Gastrocnemius medialis (tissue), 4 donors: ENCODE data around the gene CALY. TPM values are rescaled to one million over a fixed set of nuclear protein-coding genes. Genes with fewer than 3 reads are reported as not detected.

Experiments used
- ATAC-seq, 2 donors: fragments of 150-250 bp; one replicate each; pipeline ENCODE4 v1.9.1; 2016
- DNase-seq, 2 donors: peaks; one replicate each; pipeline ENCODE4 v3.0.0-alpha.2; 2019
- H3K27ac ChIP-seq, 4 donors: fragments of 200-600 bp; sonication (generic); 1 replicate in 1 of 4; 2 replicates in 3 of 4; pipeline ENCODE4 v1.5.1; 2016 to 2018; ENCODE audit warnings: mild to moderate bottlenecking in 2 of 4, moderate library complexity in 1 of 4
- H3K27me3 ChIP-seq, 3 donors: fragments of 200-600 bp; sonication (generic) in 2 of 3; 1 replicate in 1 of 3; 2 replicates in 2 of 3; pipeline versions ENCODE4 v1.5.1 to v1.6.0; 2016 to 2019; ENCODE audit warnings: mild to moderate bottlenecking in 1 of 3, moderate library complexity in 1 of 3
- H3K36me3 ChIP-seq, 2 donors: fragments of 200-600 bp; sonication (generic) in 1 of 2; one replicate each; pipeline ENCODE4 v1.5.1; 2017 to 2018
- H3K4me1 ChIP-seq, 2 donors: fragments of 200-600 bp; sonication (generic) in 1 of 2; one replicate each; pipeline ENCODE4 v1.5.1; 2016 to 2017; ENCODE audit warnings: mild to moderate bottlenecking in 2 of 2
- H3K4me3 ChIP-seq, 4 donors: fragments of 200-600 bp; sonication (generic) in 3 of 4; 1 replicate in 1 of 4; 2 replicates in 3 of 4; pipeline ENCODE4 v1.5.1; 2016 to 2019; ENCODE audit warnings: mild to moderate bottlenecking in 2 of 4
- H3K9me3 ChIP-seq, 3 donors: fragments of 200-600 bp; sonication (generic) in 2 of 3; 1 replicate in 1 of 3; 2 replicates in 2 of 3; pipeline ENCODE4 v1.5.1; 2016 to 2019
- CTCF ChIP-seq, 5 experiments: fragments of 450-650 bp in 3 of 5; fragments of 200-600 bp in 2 of 5; sonication (generic) in 2 of 5; IDR thresholded peaks in 4 of 5; conservative IDR thresholded peaks in 1 of 5; 1 replicate in 4 of 5; 2 replicates in 1 of 5; pipeline ENCODE4 v1.5.1; 2016 to 2019; ENCODE audit warnings: antibody characterized with exemption in 5 of 5, mild to moderate bottlenecking in 3 of 5, moderate library complexity in 3 of 5
- POLR2A ChIP-seq, 2 donors: fragments of 450-650 bp; IDR thresholded peaks; one replicate each; pipeline ENCODE4 v1.6.1; 2017; ENCODE audit warnings: antibody characterized with exemption in 2 of 2, mild to moderate bottlenecking in 2 of 2, moderate library complexity in 2 of 2
- in situ Hi-C, 4 donors: fragments of 200-750 bp; cut with MboI; loops; one replicate each; pipeline versions ENCODE4 v1.15.0 to v1.8.0; 2017; ENCODE audit warnings: low sequenced_read_pairs in 4 of 4
- intact Hi-C: fragments of 100-400 bp; cut with DNase I; formaldehyde crosslinking; loops from one replicate; pipeline ENCODE4 v1.15.1; 2023; ENCODE audit warnings: low total_unique reads
- total RNA-seq, 4 donors: library from RNA; depleted of rRNA; stranded (reverse); fragments of >200 nt; gene quantifications; one replicate each; pipeline versions ENCODE4 v1.1.0 to v1.2.3, GENCODE V29; 2016

The CALY gene
- total RNA-seq, 4 donors from 2014 or later: not detected

GRCh38 chr10:133282846-133283390 lies 53.8 kb downstream of the CALY start:
- Histone ChIP-seq H3K36me3 (peaks cover 0 to 86% of the 10 kb centered on the region in 2 donors), H3K27ac (no peak overlapping the region), H3K4me1 (no peaks in the 10 kb centered on the region), H3K27me3 (no peaks in the 10 kb centered on the region), H3K4me3 (no peak overlapping the region), H3K9me3 (no peaks in the 10 kb centered on the region)
- in situ Hi-C loops: no loop called here
- no peak for TF ChIP-seq POLR2A (IDR thresholded peaks at IDR 0.05)
- no peak for TF ChIP-seq CTCF (IDR thresholded peaks at IDR 0.05 in 4 of 5, conservative IDR thresholded peaks at IDR 0.05 in 1 of 5)
- ATAC-seq (no peak), DNase-seq (no peak)
- intact Hi-C loops: no loop called here

GRCh38 chr10:133281628-133282372 lies 54.9 kb downstream of the CALY start:
- DNase-seq (no peak), ATAC-seq (no peak)
- Histone ChIP-seq H3K9me3 (no peaks in the 10 kb centered on the region), H3K27ac (no peak overlapping the region), H3K36me3 (peaks cover 0 to 76% of the 10 kb centered on the region in 2 donors), H3K4me1 (no peaks in the 10 kb centered on the region), H3K4me3 (no peak overlapping the region), H3K27me3 (peaks cover 0 to 8% (median 2%) of the 10 kb centered on the region in 3 donors)
- TF ChIP-seq CTCF (IDR thresholded peaks at IDR 0.05 in 4 of 5, conservative IDR thresholded peaks at IDR 0.05 in 1 of 5): no peak
- no peak for TF ChIP-seq POLR2A (IDR thresholded peaks at IDR 0.05)
- in situ Hi-C loops: no loop called here
- intact Hi-C loops: no loop called here

- no peaks in the 10 kb centered on the region for H3K9me3 ChIP-seq
- no peak overlapping the region for H3K4me3 ChIP-seq
- TF ChIP-seq POLR2A (IDR thresholded peaks at IDR 0.05): no peak
- no peak for TF ChIP-seq CTCF (IDR thresholded peaks at IDR 0.05 in 4 of 5, conservative IDR thresholded peaks at IDR 0.05 in 1 of 5)
- no peaks in the 10 kb centered on the region for H3K4me1 ChIP-seq
- H3K27me3 ChIP-seq: peaks cover 5 to 15% (median 9%) of the 10 kb centered on the region in 3 donors
- in situ Hi-C loops: no loop called here
- H3K36me3 ChIP-seq: peaks cover 0 to 69% of the 10 kb centered on the region in 2 donors
- DNase-seq (no peak), ATAC-seq (no peak)
- intact Hi-C loops: no loop called here
- no peak overlapping the region for H3K27ac ChIP-seq
These were observed 55.6 kb downstream of the CALY start for GRCh38 chr10:133281084-133281483.

GRCh38 chr10:133280391-133281059 lies 56.2 kb downstream of the CALY start:
- no peak for DNase-seq
- Histone ChIP-seq H3K36me3 (peaks cover 0 to 63% of the 10 kb centered on the region in 2 donors), H3K27me3 (peaks cover 11 to 20% (median 13%) of the 10 kb centered on the region in 3 donors), H3K27ac (no peak overlapping the region), H3K4me1 (no peaks in the 10 kb centered on the region), H3K9me3 (no peaks in the 10 kb centered on the region), H3K4me3 (no peak overlapping the region)
- TF ChIP-seq CTCF (IDR thresholded peaks at IDR 0.05 in 4 of 5, conservative IDR thresholded peaks at IDR 0.05 in 1 of 5) (no peak), POLR2A (IDR thresholded peaks at IDR 0.05) (no peak)
- in situ Hi-C loops: no loop called here
- ATAC-seq: no peak
- intact Hi-C loops: no loop called here
